IMR-90 (cell line): ENCODE results near the gene FOSB.

Experiments
- CTCF ChIP-seq: conservative IDR thresholded peaks from 2 replicates; pipeline ENCODE4 v1.5.1; 2012; ENCODE audit warnings: mild to moderate bottlenecking, low read depth, low read length, improper control_type of control experiment
- MAZ ChIP-seq: IDR thresholded peaks from 2 replicates; pipeline ENCODE4 v1.6.1; 2012; ENCODE audit warnings: low read depth, mild to moderate bottlenecking, low read length, improper control_type of control experiment, moderate library complexity, borderline replicate concordance
- RAD21 ChIP-seq: IDR thresholded peaks from 2 replicates; pipeline ENCODE4 v1.6.1; 2012; ENCODE audit warnings: low read length, improper control_type of control experiment
- RCOR1 ChIP-seq: IDR thresholded peaks from 2 replicates; pipeline ENCODE4 v1.6.1; 2012; ENCODE audit warnings: mild to moderate bottlenecking, low read length, improper control_type of control experiment; ENCODE audit not compliant: insufficient replicate concordance

- TF ChIP-seq CTCF (no peak), RCOR1 (no peak), RAD21 (no peak), MAZ (no peak)
Observed at GRCh38 chr19:45499196-45500180, 31.7 kb downstream of the FOSB start.
